Transverse colon (tissue), 4 donors: Measurements from ENCODE around the gene PNKD.

ENCODE experiments used
- EP300 ChIP-seq: sonication (generic); formaldehyde crosslinking; IDR thresholded peaks from one replicate; pipeline ENCODE4 v1.6.1; 2017; ENCODE audit warnings: antibody characterized with exemption, low read depth
- POLR2A ChIP-seq: fragments of 450-650 bp; IDR thresholded peaks from one replicate; pipeline ENCODE4 v1.6.1; 2016; ENCODE audit warnings: antibody characterized with exemption, mild to moderate bottlenecking, moderate library complexity
- POLR2AphosphoS5 ChIP-seq, 3 donors: sonication (generic); formaldehyde crosslinking; IDR thresholded peaks; one replicate each; pipeline ENCODE4 v1.6.1; 2016; ENCODE audit warnings: antibody characterized with exemption in 3 of 3
- TF ChIP-seq, protein P1 (sequence below), 5 experiments: fragments of 200-600 bp in 3 of 5; fragments of 450-650 bp in 2 of 5; sonication (generic) in 3 of 5; IDR thresholded peaks; 1 replicate in 2 of 5; 2 replicates in 3 of 5; pipeline ENCODE4 v1.5.1; 2016 to 2017; ENCODE audit warnings: antibody characterized with exemption in 5 of 5, inconsistent platforms in 3 of 5, mild to moderate bottlenecking in 2 of 5, moderate library complexity in 1 of 5

DNA sequence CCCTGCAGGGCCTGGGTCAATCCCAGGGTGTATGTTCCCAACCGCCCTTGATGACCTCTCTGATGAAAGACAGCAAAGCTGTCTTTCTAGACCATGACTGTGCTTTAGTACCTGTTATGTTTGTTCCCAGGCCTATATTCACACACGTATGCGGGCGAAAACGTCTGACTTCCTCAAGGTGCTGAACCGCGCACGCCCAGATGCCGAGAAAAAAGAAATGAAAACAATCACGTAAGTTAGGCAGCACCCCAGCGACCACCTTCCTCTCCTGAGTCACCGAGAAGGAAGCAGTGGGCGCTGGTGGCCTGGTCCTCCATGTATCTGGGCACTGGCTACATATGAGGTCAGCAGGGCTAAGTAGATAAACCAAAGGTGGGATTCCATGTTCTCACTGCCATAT lies 20.6 kb upstream of the PNKD start:
- TF ChIP-seq, protein P1, sequence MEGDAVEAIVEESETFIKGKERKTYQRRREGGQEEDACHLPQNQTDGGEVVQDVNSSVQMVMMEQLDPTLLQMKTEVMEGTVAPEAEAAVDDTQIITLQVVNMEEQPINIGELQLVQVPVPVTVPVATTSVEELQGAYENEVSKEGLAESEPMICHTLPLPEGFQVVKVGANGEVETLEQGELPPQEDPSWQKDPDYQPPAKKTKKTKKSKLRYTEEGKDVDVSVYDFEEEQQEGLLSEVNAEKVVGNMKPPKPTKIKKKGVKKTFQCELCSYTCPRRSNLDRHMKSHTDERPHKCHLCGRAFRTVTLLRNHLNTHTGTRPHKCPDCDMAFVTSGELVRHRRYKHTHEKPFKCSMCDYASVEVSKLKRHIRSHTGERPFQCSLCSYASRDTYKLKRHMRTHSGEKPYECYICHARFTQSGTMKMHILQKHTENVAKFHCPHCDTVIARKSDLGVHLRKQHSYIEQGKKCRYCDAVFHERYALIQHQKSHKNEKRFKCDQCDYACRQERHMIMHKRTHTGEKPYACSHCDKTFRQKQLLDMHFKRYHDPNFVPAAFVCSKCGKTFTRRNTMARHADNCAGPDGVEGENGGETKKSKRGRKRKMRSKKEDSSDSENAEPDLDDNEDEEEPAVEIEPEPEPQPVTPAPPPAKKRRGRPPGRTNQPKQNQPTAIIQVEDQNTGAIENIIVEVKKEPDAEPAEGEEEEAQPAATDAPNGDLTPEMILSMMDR (IDR thresholded peaks at IDR 0.05): no peak
- TF ChIP-seq POLR2A: no peak
- TF ChIP-seq POLR2AphosphoS5 (IDR thresholded peaks at IDR 0.05): no peak
- no peak for TF ChIP-seq EP300
